Transverse colon (tissue), 4 donors: ENCODE data around the gene MAPK8IP3. TPM values are rescaled to one million over a fixed set of nuclear protein-coding genes. Genes with fewer than 3 reads are reported as not detected.

ENCODE experiments used
- DNase-seq: peaks from one replicate; pipeline ENCODE4 v3.0.0-alpha.2; 2019
- H3K27ac ChIP-seq, 4 donors: fragments of 200-600 bp; sonication (generic); 2 replicates each; pipeline ENCODE4 v1.5.1; 2016 to 2018; ENCODE audit warnings: inconsistent platforms in 4 of 4
- H3K27me3 ChIP-seq: fragments of 200-600 bp; sonication (generic); 2 replicates; pipeline ENCODE4 v1.5.1; 2017; ENCODE audit warnings: inconsistent platforms
- H3K36me3 ChIP-seq, 4 donors: fragments of 200-600 bp; sonication (generic); 2 replicates each; pipeline ENCODE4 v1.5.1; 2017 to 2019; ENCODE audit warnings: inconsistent platforms in 4 of 4
- H3K4me1 ChIP-seq, 4 donors: fragments of 200-600 bp; sonication (generic); 2 replicates each; pipeline ENCODE4 v1.5.1; 2017 to 2020; ENCODE audit warnings: inconsistent platforms in 4 of 4
- H3K4me3 ChIP-seq, 4 donors: fragments of 200-600 bp; sonication (generic); 1 replicate in 1 of 4; 2 replicates in 3 of 4; pipeline versions ENCODE4 v1.5.1 to v1.6.1; 2017 to 2019; ENCODE audit warnings: inconsistent platforms in 4 of 4
- H3K9me3 ChIP-seq, 2 donors: fragments of 200-600 bp; sonication (generic); 2 replicates each; pipeline ENCODE4 v1.5.1; 2017 to 2019; ENCODE audit warnings: inconsistent platforms in 2 of 2
- CTCF ChIP-seq, 5 experiments: fragments of 200-600 bp in 3 of 5; fragments of 450-650 bp in 2 of 5; sonication (generic) in 3 of 5; IDR thresholded peaks; 1 replicate in 2 of 5; 2 replicates in 3 of 5; pipeline ENCODE4 v1.5.1; 2016 to 2017; ENCODE audit warnings: antibody characterized with exemption in 5 of 5, inconsistent platforms in 3 of 5, mild to moderate bottlenecking in 2 of 5, moderate library complexity in 1 of 5
- EP300 ChIP-seq: sonication (generic); formaldehyde crosslinking; IDR thresholded peaks from one replicate; pipeline ENCODE4 v1.6.1; 2017; ENCODE audit warnings: antibody characterized with exemption, low read depth
- POLR2A ChIP-seq: fragments of 450-650 bp; IDR thresholded peaks from one replicate; pipeline ENCODE4 v1.6.1; 2016; ENCODE audit warnings: antibody characterized with exemption, mild to moderate bottlenecking, moderate library complexity
- POLR2AphosphoS5 ChIP-seq, 3 donors: sonication (generic); formaldehyde crosslinking; IDR thresholded peaks; one replicate each; pipeline ENCODE4 v1.6.1; 2016; ENCODE audit warnings: antibody characterized with exemption in 3 of 3
- WGBS, 2 donors: methylation state at CpG; one replicate each; pipeline ENCODE4 v1.1.5; 2018; ENCODE audit warnings: low coverage in 1 of 2; 5-methylcytosine and 5-hydroxymethylcytosine counted together
- in situ Hi-C, 4 donors: fragments of 200-750 bp; cut with MboI; loops; one replicate each; pipeline versions ENCODE4 v1.15.0 to v1.15.1; 2017; ENCODE audit warnings: low sequenced_read_pairs in 3 of 4, low pct_ligation_motif_present in 1 of 4, low pct_unique_long_range_greater_than_20kb in 1 of 4
- intact Hi-C: fragments of 100-400 bp; cut with DNase I; formaldehyde crosslinking; loops from one replicate; pipeline ENCODE4 v1.15.1; 2023; ENCODE audit warnings: low total_unique reads
- total RNA-seq, 4 donors: library from RNA; depleted of rRNA; stranded (reverse); fragments of >200 nt; gene quantifications; one replicate each; pipeline ENCODE4 v1.1.0, GENCODE V29; 2016

Gene MAPK8IP3
- total RNA-seq, 4 donors from 2014 or later, result 74.0 to 250 (median 138) TPM

- Histone ChIP-seq H3K9me3 (no peaks in the 10 kb centered on the region), H3K27me3 (no peaks in the 10 kb centered on the region), H3K4me1 (peaks cover 17 to 41% (median 28%) of the 10 kb centered on the region in 4 donors), H3K36me3 (peaks cover 0 to 10% (median 5%) of the 10 kb centered on the region in 4 donors), H3K4me3 (no peak overlapping the region), H3K27ac (no peak overlapping the region)
- intact Hi-C loops (no loop called here), in situ Hi-C loops (no loop called here)
- TF ChIP-seq POLR2AphosphoS5 (IDR thresholded peaks at IDR 0.05) (no peak), EP300 (no peak), POLR2A (no peak), CTCF (IDR thresholded peaks at IDR 0.05) (no peak)
- 91% methylated on average over 19 of the region's 22 CpGs; no CpG with 5 or more reads in 1 of the 2 donors for WGBS, 2 donors
- no peak for DNase-seq
Measured at GRCh38 chr16:1776991-1777374, 71.0 kb downstream of the MAPK8IP3 start.

- H3K4me1 ChIP-seq, result peaks cover 17 to 36% (median 24%) of the 10 kb centered on the region in 4 donors
- no peak overlapping the region for H3K27ac ChIP-seq
- intact Hi-C loops (no loop called here), in situ Hi-C loops (no loop called here)
- 76% methylated on average over 19 of the region's 36 CpGs; no CpG with 5 or more reads in 1 of the 2 donors for WGBS, 2 donors
- TF ChIP-seq POLR2AphosphoS5 (IDR thresholded peaks at IDR 0.05) (peak in 1 of 3 donors; percentile 27), EP300 (no peak)
- no peaks in the 10 kb centered on the region for H3K27me3 ChIP-seq
- DNase-seq, result no peak
- no peaks in the 10 kb centered on the region for H3K9me3 ChIP-seq
- H3K36me3 ChIP-seq, result peaks cover 0 to 10% (median 5%) of the 10 kb centered on the region in 4 donors
- no peak overlapping the region for H3K4me3 ChIP-seq
Measured at GRCh38 chr16:1777375-1778199, 71.6 kb downstream of the MAPK8IP3 start.

- peak; percentile 10 for DNase-seq
- intact Hi-C loops (no loop called here), in situ Hi-C loops (no loop called here)
- 85% methylated on average over 34 of the region's 34 CpGs; no CpG with 5 or more reads in 1 of the 2 donors for WGBS, 2 donors
- Histone ChIP-seq H3K4me3 (no peak overlapping the region), H3K9me3 (no peaks in the 10 kb centered on the region), H3K36me3 (peaks cover 0 to 10% (median 5%) of the 10 kb centered on the region in 4 donors), H3K27ac (no peak overlapping the region), H3K4me1 (peaks cover 17 to 34% (median 26%) of the 10 kb centered on the region in 4 donors), H3K27me3 (no peaks in the 10 kb centered on the region)
- no peak for TF ChIP-seq CTCF (IDR thresholded peaks at IDR 0.05)
- peak in 1 of 3 donors; percentile 13 for TF ChIP-seq POLR2AphosphoS5 (IDR thresholded peaks at IDR 0.05)
Measured at GRCh38 chr16:1778200-1779179, 72.5 kb downstream of the MAPK8IP3 start.

GRCh38 chr16:1779234-1779701 is 73.3 kb downstream of the MAPK8IP3 start:
- TF ChIP-seq POLR2A (no peak), CTCF (IDR thresholded peaks at IDR 0.05) (no peak), EP300 (no peak), POLR2AphosphoS5 (IDR thresholded peaks at IDR 0.05) (no peak)
- intact Hi-C loops (no loop called here), in situ Hi-C loops (no loop called here)
- Histone ChIP-seq H3K4me3 (no peak overlapping the region), H3K36me3 (peaks cover 0 to 10% (median 5%) of the 10 kb centered on the region in 4 donors), H3K27me3 (no peaks in the 10 kb centered on the region), H3K4me1 (peaks cover 13 to 31% (median 26%) of the 10 kb centered on the region in 4 donors), H3K9me3 (no peaks in the 10 kb centered on the region), H3K27ac (no peak overlapping the region)
- WGBS, 2 donors, result 81 to 100% methylated on average over 1 to 8 of the region's 8 CpGs
- DNase-seq, result no peak
